ENCODE results near the gene COL15A1. TPM values are rescaled to one million over a fixed set of nuclear protein-coding genes. Genes with fewer than 3 reads are reported as not detected.

Gene COL15A1
- polyA plus RNA-seq, 4 donors = 0.22 to 12.5 (median 2.5) TPM

DNA sequence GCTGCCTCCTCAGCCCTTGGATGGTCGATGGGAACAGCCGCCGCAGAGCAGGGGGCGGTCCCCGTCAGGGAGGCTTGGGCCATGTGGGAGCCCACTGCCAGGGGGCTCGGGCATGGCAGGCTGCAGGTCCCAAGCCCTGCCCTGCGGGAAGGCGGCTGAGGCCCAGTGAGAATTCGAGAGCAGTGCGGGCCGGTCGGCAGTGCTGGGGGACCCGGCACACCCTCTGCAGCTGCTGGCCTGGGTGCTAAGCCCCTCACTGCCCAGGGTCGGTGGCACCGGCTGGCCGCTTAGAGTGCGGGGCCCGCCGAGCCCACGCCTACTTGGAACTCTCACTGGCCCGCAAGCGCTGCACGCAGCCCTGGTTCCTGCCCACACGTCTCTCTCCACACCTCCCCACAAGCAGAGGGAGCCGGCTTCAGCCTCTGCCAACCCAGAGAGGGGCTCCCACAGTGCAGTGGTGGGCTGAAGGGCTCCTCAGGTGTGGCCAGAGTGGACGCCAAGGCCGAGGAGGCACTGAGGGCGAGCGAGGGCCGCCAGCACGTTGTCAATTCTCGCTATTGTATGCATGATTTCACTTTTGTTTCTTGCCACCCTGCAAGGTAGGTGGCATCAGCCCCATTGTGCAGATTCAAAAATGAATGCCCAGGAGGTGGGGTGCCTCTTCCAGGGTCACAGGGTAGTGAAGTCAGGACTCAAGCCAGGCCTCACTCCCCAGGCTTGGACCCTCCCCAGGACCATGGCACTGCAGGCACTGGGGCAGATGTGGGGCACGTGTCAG is 48.6 kb downstream of the COL15A1 start:
- WGBS, 3 donors = 91 to 97% (median 93%) methylated on average over 27 to 33 of the region's 33 CpGs
- no peaks in the 10 kb centered on the region for H3K36me3 ChIP-seq (ENCODE audit: control insufficient read depth in 3 of 3, insufficient read depth in 2 of 3, low read depth in 1 of 3, low read length in 3 of 3)
- DNase-seq = no peak

DNA sequence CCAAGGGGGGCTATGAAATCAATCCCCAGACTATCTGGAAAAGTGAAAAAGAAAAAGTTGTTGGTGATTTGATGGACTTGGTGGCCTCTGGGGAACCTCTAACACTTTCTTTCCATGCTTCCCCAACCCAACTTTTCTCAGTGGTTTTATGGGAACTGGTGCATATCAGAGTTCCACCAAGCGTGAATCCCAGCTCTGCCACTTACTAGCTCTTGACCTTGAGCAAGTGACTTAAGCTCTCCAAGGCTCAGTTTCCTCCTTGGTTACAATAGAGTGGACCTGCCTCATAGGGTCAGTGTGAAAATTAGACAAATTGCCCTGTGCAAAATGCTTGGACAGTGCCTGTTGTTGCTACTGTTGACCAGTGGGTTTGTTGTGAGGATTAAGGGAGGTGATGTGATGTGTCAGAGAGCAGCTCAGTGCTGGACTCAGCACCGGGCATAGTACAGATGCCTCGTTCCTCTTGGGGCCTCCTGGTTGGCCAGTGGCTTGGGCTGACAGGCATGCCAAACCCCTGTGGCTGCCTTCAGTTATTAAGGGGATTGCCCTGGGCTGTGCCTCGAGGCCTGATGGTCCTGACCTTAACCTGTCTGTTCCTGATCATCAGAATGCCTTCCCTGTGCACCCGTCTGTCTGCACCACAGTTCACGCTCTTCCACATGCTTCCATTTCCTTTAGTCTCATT is 49.3 kb downstream of the COL15A1 start:
- H3K9me3 ChIP-seq (ENCODE audit: control insufficient read depth in 2 of 2, insufficient read depth in 1 of 2, low read depth in 1 of 2, low read length in 1 of 2) = peaks cover 0 to 9% of the 10 kb centered on the region in 2 donors
- peaks cover 0 to 6% (median 2%) of the 10 kb centered on the region in 3 donors for H3K4me1 ChIP-seq (ENCODE audit: control insufficient read depth in 3 of 3, insufficient read depth in 2 of 3, low read depth in 1 of 3, low read length in 2 of 3)
- FAIRE-seq = no peak
- no peak for DNase-seq
- H3K27ac ChIP-seq (ENCODE audit: low read depth in 1 of 3, low read length in 2 of 3) = no peak overlapping the region
- H3K27me3 ChIP-seq (ENCODE audit: control insufficient read depth in 3 of 3, insufficient read depth in 3 of 3, low read length in 3 of 3) = no peaks in the 10 kb centered on the region
- H3K36me3 ChIP-seq (ENCODE audit: control insufficient read depth in 3 of 3, insufficient read depth in 2 of 3, low read depth in 1 of 3, low read length in 3 of 3) = no peaks in the 10 kb centered on the region
- whole genome bisulfite sequencing, 3 donors = 62 to 72% (median 64%) methylated on average over 6 of the region's 6 CpGs
- H3K4me3 ChIP-seq (ENCODE audit: low read depth in 1 of 3, low read length in 3 of 3) = no peak overlapping the region

More for the DNA sequence above, 48.6 kb downstream of the COL15A1 start:
- FAIRE-seq = no peak
- H3K9me3 ChIP-seq (ENCODE audit: control insufficient read depth in 2 of 2, insufficient read depth in 1 of 2, low read depth in 1 of 2, low read length in 1 of 2) = peaks cover 0 to 9% of the 10 kb centered on the region in 2 donors
- H3K27ac ChIP-seq (ENCODE audit: low read depth in 1 of 3, low read length in 2 of 3) = no peak overlapping the region
- no peaks in the 10 kb centered on the region for H3K27me3 ChIP-seq (ENCODE audit: control insufficient read depth in 3 of 3, insufficient read depth in 3 of 3, low read length in 3 of 3)
- H3K4me3 ChIP-seq (ENCODE audit: low read depth in 1 of 3, low read length in 3 of 3) = no peak overlapping the region
- peaks cover 0 to 6% (median 2%) of the 10 kb centered on the region in 3 donors for H3K4me1 ChIP-seq (ENCODE audit: control insufficient read depth in 3 of 3, insufficient read depth in 2 of 3, low read depth in 1 of 3, low read length in 2 of 3)

DNA sequence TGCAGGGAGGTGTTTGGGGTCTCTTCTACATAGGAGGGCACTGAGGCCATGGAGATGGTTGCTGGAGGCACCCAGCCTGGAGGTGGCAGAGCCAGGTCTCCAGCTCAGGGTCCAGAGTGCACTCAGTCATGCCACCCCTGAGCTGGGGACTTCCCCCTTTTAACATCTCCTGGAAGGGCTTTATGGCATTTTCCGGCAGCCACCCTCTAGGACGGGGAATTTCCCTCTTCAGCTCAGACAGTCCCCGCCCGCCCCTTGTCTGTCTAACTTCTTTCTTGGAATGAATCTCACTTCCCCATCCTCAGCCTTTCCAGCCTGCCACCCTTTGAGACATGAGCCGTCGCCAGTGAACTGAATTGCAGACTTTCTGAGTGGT is 49.9 kb downstream of the COL15A1 start:
- 21 to 26% (median 26%) methylated on average over 6 of the region's 6 CpGs for WGBS, 3 donors
- H3K9me3 ChIP-seq (ENCODE audit: control insufficient read depth in 2 of 2, insufficient read depth in 1 of 2, low read depth in 1 of 2, low read length in 1 of 2) = peaks cover 0 to 9% of the 10 kb centered on the region in 2 donors
- peaks cover 0 to 9% (median 0%) of the 10 kb centered on the region in 3 donors for H3K4me1 ChIP-seq (ENCODE audit: control insufficient read depth in 3 of 3, insufficient read depth in 2 of 3, low read depth in 1 of 3, low read length in 2 of 3)
- DNase-seq (peak; percentile 12 to 56), FAIRE-seq (no peak)
- no peak overlapping the region for H3K4me3 ChIP-seq (ENCODE audit: low read depth in 1 of 3, low read length in 3 of 3)
- H3K27me3 ChIP-seq (ENCODE audit: control insufficient read depth in 3 of 3, insufficient read depth in 3 of 3, low read length in 3 of 3) = no peaks in the 10 kb centered on the region
- H3K36me3 ChIP-seq (ENCODE audit: control insufficient read depth in 3 of 3, insufficient read depth in 2 of 3, low read depth in 1 of 3, low read length in 3 of 3) = no peaks in the 10 kb centered on the region
- H3K27ac ChIP-seq (ENCODE audit: low read depth in 1 of 3, low read length in 2 of 3) = no peak overlapping the region

DNA sequence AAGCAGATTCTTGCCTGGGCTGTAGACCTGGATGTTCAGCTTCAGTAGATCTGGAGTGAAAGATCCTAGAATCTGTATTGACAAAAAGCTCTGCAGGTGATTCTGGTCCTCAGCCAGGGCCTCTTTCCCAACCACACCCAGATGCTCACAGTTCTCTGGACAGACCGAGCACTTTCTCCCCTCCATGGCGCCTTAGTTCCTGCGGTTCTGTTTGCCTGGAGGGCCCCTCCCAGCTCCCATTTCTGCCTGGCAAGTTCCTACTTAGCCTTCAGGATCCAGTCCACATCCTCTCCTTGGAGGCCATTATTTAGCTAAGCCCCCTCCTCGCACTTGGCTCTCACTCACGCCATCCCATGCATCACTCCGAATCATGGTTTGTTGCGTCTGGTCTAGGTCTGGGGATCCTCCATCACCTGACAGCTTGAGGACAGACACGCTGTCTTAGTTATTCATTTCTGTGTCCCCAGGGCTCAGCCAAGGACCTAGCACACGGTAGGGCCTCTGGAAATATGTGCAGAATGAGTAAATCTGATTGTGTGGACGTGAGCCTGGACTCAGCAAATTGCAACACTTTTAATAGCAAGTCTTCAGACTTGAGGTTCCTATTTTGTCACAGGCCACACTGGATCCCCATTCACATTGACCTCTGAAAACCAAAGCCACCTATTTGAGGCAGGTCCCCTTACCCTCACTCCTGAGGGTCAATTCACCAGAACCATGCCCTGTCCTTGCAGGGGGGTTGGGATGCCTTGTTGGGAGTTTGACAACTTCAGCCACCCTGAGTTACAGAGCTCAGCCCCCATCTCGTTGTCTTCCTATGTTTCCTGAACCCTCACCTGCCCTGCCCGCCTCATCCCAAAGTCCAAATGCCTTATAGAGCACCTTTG is 50.7 kb downstream of the COL15A1 start:
- Histone ChIP-seq H3K4me1 (ENCODE audit: control insufficient read depth in 3 of 3, insufficient read depth in 2 of 3, low read depth in 1 of 3, low read length in 2 of 3) (peaks cover 0 to 15% (median 0%) of the 10 kb centered on the region in 3 donors), H3K27me3 (ENCODE audit: control insufficient read depth in 3 of 3, insufficient read depth in 3 of 3, low read length in 3 of 3) (no peaks in the 10 kb centered on the region), H3K4me3 (ENCODE audit: low read depth in 1 of 3, low read length in 3 of 3) (no peak overlapping the region), H3K27ac (ENCODE audit: low read depth in 1 of 3, low read length in 2 of 3) (no peak overlapping the region), H3K9me3 (ENCODE audit: control insufficient read depth in 2 of 2, insufficient read depth in 1 of 2, low read depth in 1 of 2, low read length in 1 of 2) (peaks cover 0 to 9% of the 10 kb centered on the region in 2 donors), H3K36me3 (ENCODE audit: control insufficient read depth in 3 of 3, insufficient read depth in 2 of 3, low read depth in 1 of 3, low read length in 3 of 3) (no peaks in the 10 kb centered on the region)
- 70 to 74% (median 72%) methylated on average over 12 of the region's 12 CpGs for WGBS, 3 donors
- FAIRE-seq = no peak
- no peak for DNase-seq

DNA sequence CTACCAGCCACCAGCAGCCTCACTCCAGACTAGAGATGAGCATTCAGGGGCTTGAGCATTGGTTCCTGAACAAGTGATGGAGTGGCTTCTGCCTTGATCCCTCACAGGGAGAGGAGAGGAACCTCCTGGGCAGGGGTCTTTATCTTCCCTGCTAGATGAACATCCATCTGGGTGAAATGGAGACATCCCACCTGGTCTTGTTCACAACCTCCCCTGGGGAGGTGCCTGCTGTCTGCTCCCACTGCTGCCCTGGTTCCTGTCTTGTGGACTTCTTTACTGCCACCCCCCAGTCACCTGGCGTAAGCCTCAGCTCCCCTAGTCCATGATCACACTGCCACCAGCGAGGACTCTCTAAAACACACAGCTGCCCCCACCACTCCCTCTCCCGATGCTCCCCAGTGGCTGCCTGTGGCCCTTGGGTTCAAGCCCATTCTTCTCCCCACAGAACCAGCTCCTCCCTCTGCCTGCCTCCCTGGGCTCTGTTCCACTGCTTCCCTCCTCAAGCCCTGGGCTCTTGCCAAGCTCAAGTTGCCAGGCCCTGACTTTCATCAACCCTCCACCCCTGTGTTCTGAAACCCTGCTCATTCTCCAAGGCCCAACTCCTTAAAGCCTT is 51.5 kb downstream of the COL15A1 start:
- peaks cover 0 to 15% (median 0%) of the 10 kb centered on the region in 3 donors for H3K4me1 ChIP-seq (ENCODE audit: control insufficient read depth in 3 of 3, insufficient read depth in 2 of 3, low read depth in 1 of 3, low read length in 2 of 3)
- DNase-seq (no peak), FAIRE-seq (no peak)
- no peaks in the 10 kb centered on the region for H3K36me3 ChIP-seq (ENCODE audit: control insufficient read depth in 3 of 3, insufficient read depth in 2 of 3, low read depth in 1 of 3, low read length in 3 of 3)
- H3K9me3 ChIP-seq (ENCODE audit: control insufficient read depth in 2 of 2, insufficient read depth in 1 of 2, low read depth in 1 of 2, low read length in 1 of 2) = peaks cover 0 to 9% of the 10 kb centered on the region in 2 donors
- WGBS, 3 donors = 70 to 80% (median 72%) methylated on average over 3 of the region's 3 CpGs
- no peaks in the 10 kb centered on the region for H3K27me3 ChIP-seq (ENCODE audit: control insufficient read depth in 3 of 3, insufficient read depth in 3 of 3, low read length in 3 of 3)
- H3K4me3 ChIP-seq (ENCODE audit: low read depth in 1 of 3, low read length in 3 of 3) = no peak overlapping the region
- no peak overlapping the region for H3K27ac ChIP-seq (ENCODE audit: low read depth in 1 of 3, low read length in 2 of 3)

DNA sequence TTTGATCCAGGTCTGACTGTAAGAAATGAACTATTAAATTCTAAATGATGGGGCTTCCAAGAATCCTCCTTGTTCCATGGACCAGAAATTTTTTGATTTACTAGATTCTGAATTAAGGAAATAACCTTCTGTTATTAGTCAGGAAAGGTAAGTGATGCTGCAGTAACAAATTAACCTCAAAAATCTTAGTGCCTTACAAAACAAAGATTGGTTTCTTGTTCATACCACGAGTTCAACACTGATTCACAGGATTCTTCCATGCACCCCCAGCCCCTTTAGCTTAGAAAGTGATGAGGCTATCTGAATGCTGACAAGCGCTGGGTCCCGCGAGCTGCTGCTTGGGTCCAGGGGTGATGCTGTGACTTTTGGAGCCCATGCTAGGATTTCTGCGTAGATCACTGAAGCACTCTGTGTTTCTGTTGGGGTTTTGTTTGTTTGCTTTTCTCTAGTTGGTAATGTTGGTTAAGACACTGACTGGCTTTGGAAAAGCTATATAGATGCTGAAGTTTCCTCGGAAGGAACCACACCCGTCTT is 52.3 kb downstream of the COL15A1 start:
- Histone ChIP-seq H3K9me3 (ENCODE audit: control insufficient read depth in 2 of 2, insufficient read depth in 1 of 2, low read depth in 1 of 2, low read length in 1 of 2) (peaks cover 0 to 9% of the 10 kb centered on the region in 2 donors), H3K4me1 (ENCODE audit: control insufficient read depth in 3 of 3, insufficient read depth in 2 of 3, low read depth in 1 of 3, low read length in 2 of 3) (peaks cover 0 to 15% (median 0%) of the 10 kb centered on the region in 3 donors), H3K36me3 (ENCODE audit: control insufficient read depth in 3 of 3, insufficient read depth in 2 of 3, low read depth in 1 of 3, low read length in 3 of 3) (no peaks in the 10 kb centered on the region), H3K27me3 (ENCODE audit: control insufficient read depth in 3 of 3, insufficient read depth in 3 of 3, low read length in 3 of 3) (no peaks in the 10 kb centered on the region), H3K27ac (ENCODE audit: low read depth in 1 of 3, low read length in 2 of 3) (no peak overlapping the region), H3K4me3 (ENCODE audit: low read depth in 1 of 3, low read length in 3 of 3) (no peak overlapping the region)
- FAIRE-seq = no peak
- 87 to 93% (median 89%) methylated on average over 7 of the region's 7 CpGs for WGBS, 3 donors
- DNase-seq = no peak

DNA sequence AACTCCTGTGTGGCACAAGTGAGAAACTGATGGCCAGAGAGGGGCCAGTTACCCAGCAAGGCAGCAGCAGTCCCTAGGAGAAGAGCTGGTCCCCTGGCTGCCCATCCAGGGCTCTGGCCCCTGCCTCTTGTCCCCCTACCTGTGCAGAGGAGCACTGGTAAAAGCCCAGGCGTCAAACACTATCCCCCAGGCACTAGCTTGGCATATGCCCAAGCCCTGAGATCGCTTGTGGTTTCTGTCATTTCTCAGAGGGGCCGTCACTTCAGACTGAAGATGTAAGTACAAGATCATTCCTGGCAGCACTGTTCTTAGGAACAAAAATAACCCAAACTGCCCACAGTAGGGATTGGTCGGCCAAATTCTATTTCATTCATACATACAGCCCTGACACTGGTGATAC is 53.9 kb downstream of the COL15A1 start:
- H3K27me3 ChIP-seq (ENCODE audit: control insufficient read depth in 3 of 3, insufficient read depth in 3 of 3, low read length in 3 of 3) = no peaks in the 10 kb centered on the region
- H3K4me1 ChIP-seq (ENCODE audit: control insufficient read depth in 3 of 3, insufficient read depth in 2 of 3, low read depth in 1 of 3, low read length in 2 of 3) = peaks cover 0 to 15% (median 0%) of the 10 kb centered on the region in 3 donors
- no peak for FAIRE-seq
- no peak for DNase-seq
- no peak overlapping the region for H3K27ac ChIP-seq (ENCODE audit: low read depth in 1 of 3, low read length in 2 of 3)
- WGBS, 3 donors = 54 to 74% (median 71%) methylated on average over 4 of the region's 4 CpGs
- no peaks in the 10 kb centered on the region for H3K36me3 ChIP-seq (ENCODE audit: control insufficient read depth in 3 of 3, insufficient read depth in 2 of 3, low read depth in 1 of 3, low read length in 3 of 3)
- peaks cover 0 to 4% of the 10 kb centered on the region in 2 donors for H3K9me3 ChIP-seq (ENCODE audit: control insufficient read depth in 2 of 2, insufficient read depth in 1 of 2, low read depth in 1 of 2, low read length in 1 of 2)
- no peak overlapping the region for H3K4me3 ChIP-seq (ENCODE audit: low read depth in 1 of 3, low read length in 3 of 3)

Measured in small intestine (tissue), 7 donors.